SK-N-SH treated with all-trans-retinoic acid at 6 μM for 48 hours (cell line): ENCODE data around the gene FNDC8.

Experiments
- ATAC-seq: fragments of 200-7000 bp; cut with Tn5 transposase; 3 replicates; pipeline ENCODE4 v1.9.1; 2020; ENCODE audit warnings: mild to moderate bottlenecking, moderate library complexity
- ARNTL ChIP-seq: fragments of 450-650 bp; formaldehyde crosslinking; IDR thresholded peaks from 2 replicates; pipeline ENCODE4 v1.5.0; 2020; ENCODE audit warnings: low read depth, mild to moderate bottlenecking, moderate library complexity, borderline replicate concordance
- BACH2 ChIP-seq: fragments of 250-450 bp; sonication (Bioruptor Pico); IDR thresholded peaks from 2 replicates; pipeline ENCODE4 v1.9.0; 2021; ENCODE audit warnings: mild to moderate bottlenecking, borderline replicate concordance
- CREB5 ChIP-seq: fragments of 250-450 bp; sonication (Bioruptor Pico); IDR thresholded peaks from 2 replicates; pipeline ENCODE4 v1.5.1; 2020; ENCODE audit warnings: low read depth, mild to moderate bottlenecking, moderate library complexity
- CSDC2 ChIP-seq: fragments of 250-450 bp; sonication (Bioruptor Pico); IDR thresholded peaks from 2 replicates; pipeline ENCODE4 v1.5.0; 2020; ENCODE audit warnings: mild to moderate bottlenecking, moderate library complexity
- CSRNP3 ChIP-seq: fragments of 250-450 bp; sonication (Bioruptor Pico); IDR thresholded peaks from 2 replicates; pipeline ENCODE4 v1.5.1; 2021; ENCODE audit warnings: mild to moderate bottlenecking, moderate library complexity
- ESRRG ChIP-seq: fragments of 250-450 bp; sonication (Bioruptor Pico); IDR thresholded peaks from 2 replicates; pipeline ENCODE4 v1.6.1; 2021; ENCODE audit warnings: mild to moderate bottlenecking
- GLIS3 ChIP-seq: fragments of 250-450 bp; sonication (Bioruptor Pico); IDR thresholded peaks from 2 replicates; pipeline ENCODE4 v1.5.0; 2020; ENCODE audit warnings: mild to moderate bottlenecking, moderate library complexity
- ISL1 ChIP-seq: fragments of 250-450 bp; sonication (Bioruptor Pico); IDR thresholded peaks from 2 replicates; pipeline ENCODE4 v2.1.2; 2022; ENCODE audit warnings: mild to moderate bottlenecking, moderate library complexity
- POU6F1 ChIP-seq: fragments of 250-450 bp; sonication (Bioruptor Pico); IDR thresholded peaks from 2 replicates; pipeline ENCODE4 v1.8.0; 2021; ENCODE audit warnings: low read depth, mild to moderate bottlenecking, moderate library complexity, borderline replicate concordance
- PPARA ChIP-seq: fragments of 250-450 bp; sonication (Bioruptor Pico); IDR thresholded peaks from 2 replicates; pipeline ENCODE4 v1.5.0; 2020; ENCODE audit warnings: mild to moderate bottlenecking, borderline replicate concordance
- SNAI2 ChIP-seq: fragments of 250-450 bp; sonication (Bioruptor Pico); IDR thresholded peaks from 2 replicates; pipeline ENCODE4 v1.5.0; 2020; ENCODE audit warnings: mild to moderate bottlenecking, moderate library complexity
- TCF4 ChIP-seq: fragments of 250-450 bp; sonication (Bioruptor Pico); IDR thresholded peaks from 2 replicates; pipeline ENCODE4 v1.8.0; 2021; ENCODE audit warnings: mild to moderate bottlenecking, moderate library complexity, borderline replicate concordance
- TOX ChIP-seq: fragments of 250-450 bp; sonication (Bioruptor Pico); IDR thresholded peaks from 2 replicates; pipeline ENCODE4 v1.8.0; 2021; ENCODE audit warnings: mild to moderate bottlenecking, moderate library complexity, borderline replicate concordance
- ZFP3 ChIP-seq: fragments of 250-450 bp; sonication (Bioruptor Pico); IDR thresholded peaks from 2 replicates; pipeline ENCODE4 v1.5.0; 2020; ENCODE audit warnings: mild to moderate bottlenecking, moderate library complexity
- ZFP30 ChIP-seq: fragments of 450-650 bp; formaldehyde crosslinking; IDR thresholded peaks from 2 replicates; pipeline ENCODE4 v1.5.0; 2022; ENCODE audit warnings: mild to moderate bottlenecking, moderate library complexity
- ZNF565 ChIP-seq: fragments of 450-650 bp; formaldehyde crosslinking; conservative IDR thresholded peaks from 2 replicates; pipeline ENCODE4 v1.5.0; 2020; ENCODE audit warnings: low read depth, mild to moderate bottlenecking, moderate library complexity
- ZNF70 ChIP-seq: fragments of 450-650 bp; formaldehyde crosslinking; IDR thresholded peaks from 2 replicates; pipeline ENCODE4 v1.5.0; 2020; ENCODE audit warnings: mild to moderate bottlenecking, moderate library complexity
- ZNF8 ChIP-seq: fragments of 450-650 bp; formaldehyde crosslinking; IDR thresholded peaks from 2 replicates; pipeline ENCODE4 v1.5.0; 2020; ENCODE audit warnings: mild to moderate bottlenecking, moderate library complexity
- TF ChIP-seq, protein P1 (sequence below): fragments of 250-450 bp; sonication (Bioruptor Pico); IDR thresholded peaks from 2 replicates; pipeline ENCODE4 v1.8.0; 2020; ENCODE audit warnings: mild to moderate bottlenecking, moderate library complexity, borderline replicate concordance
- TF ChIP-seq, protein P2 (sequence below): fragments of 250-450 bp; sonication (Bioruptor Pico); IDR thresholded peaks from 2 replicates; pipeline ENCODE4 v1.5.0; 2020; ENCODE audit warnings: mild to moderate bottlenecking, moderate library complexity

FNDC8 gene

GRCh38 chr17:35121315-35121714, at the start of gene FNDC8:
Gene FNDC8 (plus strand): TSS chr17:35121615. CDS start chr17:35121694, 79 bp downstream.
- TF ChIP-seq ZNF70 (no peak), CSDC2 (CRISPR knock-in tag) (no peak), GLIS3 (CRISPR knock-in tag) (no peak), ISL1 (CRISPR knock-in tag) (no peak), SNAI2 (CRISPR knock-in tag) (no peak)
- TF ChIP-seq, protein P1, sequence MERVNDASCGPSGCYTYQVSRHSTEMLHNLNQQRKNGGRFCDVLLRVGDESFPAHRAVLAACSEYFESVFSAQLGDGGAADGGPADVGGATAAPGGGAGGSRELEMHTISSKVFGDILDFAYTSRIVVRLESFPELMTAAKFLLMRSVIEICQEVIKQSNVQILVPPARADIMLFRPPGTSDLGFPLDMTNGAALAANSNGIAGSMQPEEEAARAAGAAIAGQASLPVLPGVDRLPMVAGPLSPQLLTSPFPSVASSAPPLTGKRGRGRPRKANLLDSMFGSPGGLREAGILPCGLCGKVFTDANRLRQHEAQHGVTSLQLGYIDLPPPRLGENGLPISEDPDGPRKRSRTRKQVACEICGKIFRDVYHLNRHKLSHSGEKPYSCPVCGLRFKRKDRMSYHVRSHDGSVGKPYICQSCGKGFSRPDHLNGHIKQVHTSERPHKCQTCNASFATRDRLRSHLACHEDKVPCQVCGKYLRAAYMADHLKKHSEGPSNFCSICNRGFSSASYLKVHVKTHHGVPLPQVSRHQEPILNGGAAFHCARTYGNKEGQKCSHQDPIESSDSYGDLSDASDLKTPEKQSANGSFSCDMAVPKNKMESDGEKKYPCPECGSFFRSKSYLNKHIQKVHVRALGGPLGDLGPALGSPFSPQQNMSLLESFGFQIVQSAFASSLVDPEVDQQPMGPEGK = no peak
- ATAC-seq = no peak

GRCh38 chr17:35073183-35073790, 48.1 kb upstream of the FNDC8 start:
- no peak for TF ChIP-seq TOX (CRISPR knock-in tag)
- TF ChIP-seq ISL1 (CRISPR knock-in tag) = no peak
- TF ChIP-seq GLIS3 (CRISPR knock-in tag) = no peak
- TF ChIP-seq, protein P2, sequence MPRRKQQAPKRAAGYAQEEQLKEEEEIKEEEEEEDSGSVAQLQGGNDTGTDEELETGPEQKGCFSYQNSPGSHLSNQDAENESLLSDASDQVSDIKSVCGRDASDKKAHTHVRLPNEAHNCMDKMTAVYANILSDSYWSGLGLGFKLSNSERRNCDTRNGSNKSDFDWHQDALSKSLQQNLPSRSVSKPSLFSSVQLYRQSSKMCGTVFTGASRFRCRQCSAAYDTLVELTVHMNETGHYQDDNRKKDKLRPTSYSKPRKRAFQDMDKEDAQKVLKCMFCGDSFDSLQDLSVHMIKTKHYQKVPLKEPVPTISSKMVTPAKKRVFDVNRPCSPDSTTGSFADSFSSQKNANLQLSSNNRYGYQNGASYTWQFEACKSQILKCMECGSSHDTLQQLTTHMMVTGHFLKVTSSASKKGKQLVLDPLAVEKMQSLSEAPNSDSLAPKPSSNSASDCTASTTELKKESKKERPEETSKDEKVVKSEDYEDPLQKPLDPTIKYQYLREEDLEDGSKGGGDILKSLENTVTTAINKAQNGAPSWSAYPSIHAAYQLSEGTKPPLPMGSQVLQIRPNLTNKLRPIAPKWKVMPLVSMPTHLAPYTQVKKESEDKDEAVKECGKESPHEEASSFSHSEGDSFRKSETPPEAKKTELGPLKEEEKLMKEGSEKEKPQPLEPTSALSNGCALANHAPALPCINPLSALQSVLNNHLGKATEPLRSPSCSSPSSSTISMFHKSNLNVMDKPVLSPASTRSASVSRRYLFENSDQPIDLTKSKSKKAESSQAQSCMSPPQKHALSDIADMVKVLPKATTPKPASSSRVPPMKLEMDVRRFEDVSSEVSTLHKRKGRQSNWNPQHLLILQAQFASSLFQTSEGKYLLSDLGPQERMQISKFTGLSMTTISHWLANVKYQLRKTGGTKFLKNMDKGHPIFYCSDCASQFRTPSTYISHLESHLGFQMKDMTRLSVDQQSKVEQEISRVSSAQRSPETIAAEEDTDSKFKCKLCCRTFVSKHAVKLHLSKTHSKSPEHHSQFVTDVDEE (CRISPR knock-in tag) = no peak
- TF ChIP-seq ZNF565 (CRISPR knock-in tag) = no peak
- no peak for TF ChIP-seq ZNF70
- TF ChIP-seq CSRNP3 (CRISPR knock-in tag) = no peak
- TF ChIP-seq POU6F1 (CRISPR knock-in tag) = no peak
- TF ChIP-seq PPARA = no peak
- no peak for TF ChIP-seq CREB5
- no peak for TF ChIP-seq ZNF8 (CRISPR knock-in tag)
- TF ChIP-seq, protein P1 = no peak
- TF ChIP-seq CSDC2 (CRISPR knock-in tag) = no peak
- TF ChIP-seq ESRRG = no peak
- TF ChIP-seq BACH2 = no peak
- ATAC-seq = no peak

DNA sequence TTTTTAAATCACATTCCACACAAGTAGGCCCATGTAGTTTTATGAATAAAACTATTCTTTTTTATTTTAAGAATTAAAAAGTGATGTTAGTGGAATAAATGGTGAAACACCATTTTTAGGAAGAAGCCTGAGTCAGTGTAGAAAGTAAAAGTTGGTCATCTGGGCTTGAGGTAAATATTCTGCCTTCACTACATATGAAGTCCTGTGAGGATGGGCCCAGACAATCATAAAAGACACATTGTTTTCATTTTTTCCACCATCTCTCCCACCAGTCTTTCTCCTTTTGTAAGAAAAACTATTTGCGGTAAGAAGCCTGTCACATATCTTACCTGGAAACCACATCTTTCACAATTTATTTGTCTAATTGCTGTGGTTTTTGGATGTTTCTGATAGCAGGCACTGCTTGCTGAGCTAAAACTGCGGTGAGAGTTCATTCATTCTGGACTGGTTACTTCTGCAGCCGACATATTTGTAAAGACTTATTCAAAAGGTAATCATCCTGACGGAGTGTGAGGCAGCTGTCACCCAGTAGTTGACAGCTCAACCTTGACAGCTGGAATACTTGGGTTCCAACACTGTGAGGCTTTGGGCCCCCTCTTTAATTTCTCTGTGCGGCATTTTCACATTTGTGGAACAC, 47.3 kb upstream of the FNDC8 start:
- no peak for ATAC-seq
- TF ChIP-seq BACH2 (no peak), ZFP30 (CRISPR knock-in tag) (no peak), ZNF8 (CRISPR knock-in tag) (no peak), ZNF70 (no peak), ZNF565 (CRISPR knock-in tag) (no peak), PPARA (no peak), TCF4 (no peak), ARNTL (no peak), CREB5 (no peak), GLIS3 (CRISPR knock-in tag) (no peak), ESRRG (no peak), ZFP3 (CRISPR knock-in tag) (no peak)
- TF ChIP-seq, protein P2 (CRISPR knock-in tag) = no peak
